Activated CD4-positive, CD25-positive, alpha-beta regulatory T cell treated with anti-CD3 and anti-CD28 coated beads, Interleukin-2, amount 50 U/mL, for 24 hours (primary cell): ENCODE data around the gene GDAP2.
"Not testable (repeated sequence)": the region's sequence is repeated elsewhere in the genome, so short reads cannot be mapped to it uniquely, and the experiment has no call there.

Source experiments
- ATAC-seq, 2 donors: fragments of 150-1000 bp; cut with Tn5 transposase; one replicate each; pipeline ENCODE4 v1.10.0; 2021; ENCODE audit warnings: mild to moderate bottlenecking in 1 of 2, moderate library complexity in 1 of 2

Gene GDAP2

GRCh38 chr1:117899801-117900200 is 29.6 kb downstream of the GDAP2 start:
- ATAC-seq = no peak

- ATAC-seq = no peak
Observed at GRCh38 chr1:117897551-117897950, 31.9 kb downstream of the GDAP2 start.

DNA sequence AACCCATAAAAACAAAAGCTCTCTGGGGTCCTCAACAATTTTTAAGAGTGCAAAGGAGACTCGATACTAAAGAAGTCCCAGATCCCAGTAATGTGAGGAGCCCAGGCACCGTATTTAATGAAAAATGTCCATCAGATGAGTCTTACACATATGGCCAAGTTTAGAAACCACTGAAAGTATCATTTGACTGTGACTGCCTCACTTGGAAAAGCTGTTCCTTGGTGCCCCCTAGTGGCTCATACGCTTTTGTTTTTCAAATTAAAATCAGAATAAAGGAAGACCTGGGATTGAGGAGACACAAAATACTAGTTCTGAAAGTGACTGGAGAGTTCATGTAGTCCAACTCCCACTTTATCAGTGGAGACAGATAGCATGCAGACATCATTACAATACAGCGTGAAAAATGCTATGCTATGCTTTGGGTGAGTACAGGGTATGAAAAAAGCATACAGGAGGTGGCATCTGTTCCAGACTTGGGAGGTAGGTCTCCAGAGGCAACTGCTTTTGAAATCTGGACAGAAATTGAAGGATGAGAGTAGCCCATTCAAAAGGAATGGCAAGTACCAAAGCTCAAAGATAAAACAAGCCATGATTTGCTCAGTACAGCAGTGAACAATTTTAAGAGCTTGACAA is 33.8 kb downstream of the GDAP2 start:
- peak; percentile 65 to 87 for ATAC-seq

- no peak for ATAC-seq
Observed at GRCh38 chr1:117894078-117894477, 35.3 kb downstream of the GDAP2 start.

DNA sequence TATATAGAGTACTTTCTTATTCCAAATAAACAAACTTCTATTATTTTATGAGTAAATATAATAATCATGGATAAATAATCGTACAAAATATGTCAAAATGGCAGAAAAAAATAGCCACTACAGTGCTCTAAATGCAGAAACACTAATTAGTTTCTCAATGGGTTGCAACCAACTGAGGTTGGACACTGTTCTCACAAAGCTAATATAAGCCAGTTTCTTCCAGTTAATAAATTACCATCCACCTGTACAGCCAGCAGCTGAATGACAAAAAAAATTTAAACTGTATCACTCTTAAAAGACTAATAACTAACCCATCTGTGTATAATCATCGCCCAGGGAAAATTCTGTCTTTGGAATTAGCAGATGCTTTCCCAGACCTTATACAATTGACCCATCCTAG is 36.9 kb downstream of the GDAP2 start:
- no peak for ATAC-seq

DNA sequence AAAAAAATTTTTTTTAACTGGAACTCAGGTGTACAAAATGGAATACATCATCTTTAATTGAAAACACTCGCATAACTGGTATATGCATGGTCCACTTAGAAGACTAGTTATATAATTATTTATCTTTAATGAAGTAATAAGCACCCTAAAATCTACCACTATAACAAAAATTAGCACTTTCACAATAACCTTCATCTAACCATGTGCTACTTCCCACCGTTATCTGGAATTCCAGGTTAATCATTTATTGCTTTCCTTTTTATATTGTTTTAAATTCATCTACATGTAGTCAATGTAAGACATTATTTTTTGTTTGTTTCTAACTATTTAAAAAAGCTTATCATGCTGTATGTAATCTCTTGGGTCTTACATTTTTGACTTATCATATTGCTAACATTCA is 39.0 kb downstream of the GDAP2 start:
- ATAC-seq = no peak

GRCh38 chr1:117886101-117886795 is 43.2 kb downstream of the GDAP2 start:
- ATAC-seq = no peak

DNA sequence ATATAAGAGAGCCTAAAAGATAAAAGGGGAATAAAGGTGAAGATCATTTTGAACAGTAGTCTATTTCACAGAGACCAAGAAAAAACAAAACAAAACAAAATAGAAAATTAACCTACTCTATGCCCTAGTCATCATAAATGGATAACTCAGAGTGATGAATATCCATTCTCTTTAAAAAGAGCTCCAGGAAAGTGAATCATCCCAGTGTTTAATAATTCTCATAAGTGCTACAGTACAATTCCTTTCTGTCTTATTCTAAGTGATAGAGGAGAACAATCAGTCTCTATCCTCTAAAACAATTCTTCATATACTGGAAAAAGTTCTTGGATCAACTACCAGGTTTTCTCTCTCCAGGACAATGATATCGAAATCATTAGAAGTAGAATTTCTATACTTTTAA is 45.8 kb downstream of the GDAP2 start:
- no peak for ATAC-seq

GRCh38 chr1:117879284-117879683 is 50.1 kb downstream of the GDAP2 start:
- ATAC-seq = no peak

GRCh38 chr1:117877823-117878222 is 51.6 kb downstream of the GDAP2 start:
- ATAC-seq = no peak

DNA sequence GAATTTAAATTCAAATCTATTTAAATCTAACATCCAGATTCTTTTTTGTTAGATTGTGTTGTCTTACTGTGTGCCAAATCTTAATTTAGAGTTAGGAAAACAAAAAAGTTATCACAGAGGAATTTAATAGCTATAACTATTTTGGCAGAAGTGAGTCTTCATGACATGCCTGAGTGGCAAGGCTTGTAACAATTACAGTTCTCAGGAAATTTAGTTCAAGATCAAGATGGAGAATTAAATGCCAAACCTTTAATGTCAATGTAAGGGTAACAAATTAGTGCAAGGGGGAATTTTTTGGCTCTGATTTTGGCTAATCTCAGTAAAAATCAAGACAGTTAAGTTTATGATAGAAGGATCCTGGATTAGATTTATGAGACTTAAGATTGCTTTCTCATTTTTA is 58.4 kb downstream of the GDAP2 start:
- ATAC-seq = no peak

DNA sequence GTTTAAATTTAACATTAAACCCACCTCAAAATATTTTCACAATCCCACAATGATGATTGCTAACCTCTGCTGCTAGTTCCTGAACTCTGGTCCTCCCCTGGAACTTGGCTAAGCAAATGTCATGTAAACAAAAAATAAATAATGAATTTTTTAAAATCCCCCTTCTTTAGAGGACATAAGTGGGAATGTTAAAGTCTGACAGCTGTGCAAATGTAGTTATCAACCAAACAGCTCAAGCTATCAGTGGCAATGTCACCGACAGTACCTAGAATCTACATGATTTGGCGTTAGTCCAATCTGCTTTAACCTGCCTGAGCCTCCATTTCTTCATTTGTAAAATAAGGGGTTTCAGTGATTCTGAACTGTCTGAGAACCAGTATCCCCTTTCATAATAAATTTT is 67.7 kb downstream of the GDAP2 start:
- ATAC-seq = no peak

DNA sequence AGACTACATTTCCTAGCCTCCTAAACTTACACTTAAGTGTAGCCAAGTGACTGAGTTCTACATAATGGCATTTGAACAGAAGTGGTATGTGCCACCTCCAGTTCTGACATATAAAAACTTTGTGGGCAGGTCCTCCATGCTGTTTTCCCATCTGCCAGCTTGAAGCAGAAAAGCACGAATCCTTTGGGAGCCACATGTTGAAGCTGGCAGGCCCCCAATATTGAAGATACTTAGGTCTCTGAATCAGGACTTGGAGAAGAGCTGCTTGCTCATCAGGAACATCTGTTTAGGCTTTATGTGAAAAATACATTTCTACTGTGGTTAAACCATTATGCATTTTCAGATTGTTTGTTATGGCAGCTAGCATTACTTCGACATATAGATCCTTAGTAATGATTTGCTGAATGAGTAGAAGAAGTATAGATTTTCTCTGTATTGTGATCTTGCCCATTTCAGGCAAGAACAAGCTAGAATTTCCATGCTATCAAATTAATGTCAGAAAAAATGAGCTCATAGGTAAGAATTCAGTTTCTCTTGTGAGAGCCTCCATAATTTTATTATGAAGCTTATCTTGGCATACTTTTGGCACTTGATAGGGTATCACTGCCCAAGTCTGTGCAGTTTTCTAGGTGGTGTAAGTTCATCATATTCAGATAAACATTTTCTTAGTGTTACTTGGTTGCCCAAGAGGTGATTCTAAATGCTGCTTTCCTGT is 68.4 kb downstream of the GDAP2 start:
- no peak for ATAC-seq

- no peak for ATAC-seq
Observed at GRCh38 chr1:117859901-117860300, 69.5 kb downstream of the GDAP2 start.

- ATAC-seq = no peak
Observed at GRCh38 chr1:117857418-117857817, 72.0 kb downstream of the GDAP2 start.

DNA sequence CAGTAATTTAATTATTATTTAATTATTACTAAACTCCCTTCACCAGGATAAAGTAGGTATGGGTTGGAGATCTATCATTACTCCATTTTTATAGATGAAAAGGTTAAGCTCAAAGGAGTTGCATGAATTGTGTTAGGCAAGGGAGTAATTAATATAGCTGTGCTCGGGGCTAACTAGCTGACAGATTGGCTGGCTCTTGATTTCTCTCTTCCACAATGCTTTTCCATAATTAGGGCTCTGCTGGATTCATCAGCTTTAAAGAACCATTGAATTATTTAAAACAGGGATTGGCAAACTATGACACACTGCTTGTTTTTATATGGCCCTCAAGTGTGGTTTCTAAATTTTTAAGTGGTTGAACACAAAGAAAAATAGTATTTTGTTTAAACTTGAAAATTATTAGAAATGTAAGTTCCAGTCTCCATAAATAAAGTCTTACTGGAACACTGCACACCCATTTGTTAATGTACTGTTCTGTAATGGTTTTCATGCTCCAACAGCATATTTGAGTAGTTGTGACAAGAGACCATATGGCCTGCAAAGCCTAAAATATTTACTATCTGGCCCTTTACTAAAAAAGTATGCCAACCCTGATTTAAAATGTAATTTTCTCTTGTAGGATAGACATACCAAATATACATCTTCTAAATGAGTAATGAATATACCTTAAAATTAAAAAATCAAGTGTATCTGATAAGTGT is 76.4 kb downstream of the GDAP2 start:
- ATAC-seq = no peak

- ATAC-seq = no peak
Observed at GRCh38 chr1:117851687-117852086, 77.7 kb downstream of the GDAP2 start.

- ATAC-seq = no peak
Observed at GRCh38 chr1:117846674-117847425, 82.6 kb downstream of the GDAP2 start.

GRCh38 chr1:117844478-117844877 is 84.9 kb downstream of the GDAP2 start:
- not testable (repeated sequence) for ATAC-seq

DNA sequence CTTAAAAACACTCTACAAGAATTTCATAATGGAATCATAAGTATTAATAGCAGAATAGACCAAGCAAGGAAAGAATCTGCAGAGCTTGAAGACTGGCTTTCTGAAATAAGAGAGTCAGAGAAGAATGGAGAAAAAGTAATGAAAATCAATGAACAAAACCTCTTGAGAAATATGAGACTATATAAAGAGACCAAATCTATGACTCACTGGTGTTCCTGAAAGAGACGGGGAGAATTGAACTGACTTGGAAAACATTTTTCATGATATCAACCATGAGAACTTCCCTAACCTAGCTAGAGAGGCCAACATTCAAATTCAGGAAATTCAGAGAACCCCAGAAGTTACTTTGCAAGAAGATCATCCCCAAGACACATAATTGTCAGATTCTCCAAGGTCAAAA is 85.6 kb downstream of the GDAP2 start:
- ATAC-seq = no peak

GRCh38 chr1:117842408-117843170 is 86.8 kb downstream of the GDAP2 start:
- no peak for ATAC-seq

- ATAC-seq = no peak
Observed at GRCh38 chr1:117841117-117841650, 88.2 kb downstream of the GDAP2 start.
